ENCODE results near the gene ABCB6.

DNA sequence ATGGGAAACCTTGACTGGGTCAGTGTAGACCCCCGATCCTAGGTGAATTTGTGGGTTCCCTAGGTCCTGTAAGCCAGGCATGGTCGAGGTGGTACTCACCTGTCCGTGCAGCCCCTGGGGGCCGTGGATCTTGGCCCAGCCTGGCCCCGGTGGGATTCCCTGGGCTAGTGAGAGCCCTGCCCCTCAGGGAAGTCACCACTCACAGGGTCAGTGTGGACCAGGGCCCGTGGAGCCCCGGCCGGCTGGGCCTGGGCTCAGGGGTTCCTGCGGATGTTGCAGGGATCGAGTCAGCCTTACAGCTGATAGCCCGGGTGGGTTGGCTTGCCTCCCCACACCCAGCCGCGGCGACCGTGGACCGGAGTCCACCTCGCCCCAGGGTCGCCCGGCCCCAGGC lies 10.2 kb upstream of the ABCB6 start:
- TF ChIP-seq, protein P1, sequence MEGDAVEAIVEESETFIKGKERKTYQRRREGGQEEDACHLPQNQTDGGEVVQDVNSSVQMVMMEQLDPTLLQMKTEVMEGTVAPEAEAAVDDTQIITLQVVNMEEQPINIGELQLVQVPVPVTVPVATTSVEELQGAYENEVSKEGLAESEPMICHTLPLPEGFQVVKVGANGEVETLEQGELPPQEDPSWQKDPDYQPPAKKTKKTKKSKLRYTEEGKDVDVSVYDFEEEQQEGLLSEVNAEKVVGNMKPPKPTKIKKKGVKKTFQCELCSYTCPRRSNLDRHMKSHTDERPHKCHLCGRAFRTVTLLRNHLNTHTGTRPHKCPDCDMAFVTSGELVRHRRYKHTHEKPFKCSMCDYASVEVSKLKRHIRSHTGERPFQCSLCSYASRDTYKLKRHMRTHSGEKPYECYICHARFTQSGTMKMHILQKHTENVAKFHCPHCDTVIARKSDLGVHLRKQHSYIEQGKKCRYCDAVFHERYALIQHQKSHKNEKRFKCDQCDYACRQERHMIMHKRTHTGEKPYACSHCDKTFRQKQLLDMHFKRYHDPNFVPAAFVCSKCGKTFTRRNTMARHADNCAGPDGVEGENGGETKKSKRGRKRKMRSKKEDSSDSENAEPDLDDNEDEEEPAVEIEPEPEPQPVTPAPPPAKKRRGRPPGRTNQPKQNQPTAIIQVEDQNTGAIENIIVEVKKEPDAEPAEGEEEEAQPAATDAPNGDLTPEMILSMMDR (IDR thresholded peaks at IDR 0.05): no peak
- TF ChIP-seq POLR2A (IDR thresholded peaks at IDR 0.05; ENCODE audit: low read depth) (no peak), POLR2AphosphoS5 (IDR thresholded peaks at IDR 0.05) (no peak), EP300 (IDR thresholded peaks at IDR 0.05) (no peak)

Measured in esophagus muscularis mucosa (tissue), 4 donors.